ENCODE data around the gene WASHC4.

DNA sequence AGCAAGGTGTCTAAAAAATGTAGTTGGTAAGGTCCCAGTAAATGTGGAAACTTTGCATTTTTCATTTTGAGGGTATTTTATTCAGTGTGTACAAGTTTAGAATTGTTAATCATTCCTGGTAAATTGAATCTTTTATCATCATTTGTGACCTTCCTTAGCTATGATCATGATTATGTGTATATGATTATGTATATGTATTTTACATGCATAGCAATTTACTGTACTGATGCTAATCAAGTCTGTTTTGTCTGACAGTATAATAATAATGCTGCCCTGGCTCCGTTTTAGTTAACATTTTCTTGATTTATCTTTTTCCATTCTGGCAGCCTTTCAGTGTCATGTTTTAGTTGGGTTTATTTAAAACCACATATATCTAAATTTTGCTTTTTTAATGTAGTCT lies 9.4 kb downstream of the WASHC4 start:
- TF ChIP-seq, protein P1, sequence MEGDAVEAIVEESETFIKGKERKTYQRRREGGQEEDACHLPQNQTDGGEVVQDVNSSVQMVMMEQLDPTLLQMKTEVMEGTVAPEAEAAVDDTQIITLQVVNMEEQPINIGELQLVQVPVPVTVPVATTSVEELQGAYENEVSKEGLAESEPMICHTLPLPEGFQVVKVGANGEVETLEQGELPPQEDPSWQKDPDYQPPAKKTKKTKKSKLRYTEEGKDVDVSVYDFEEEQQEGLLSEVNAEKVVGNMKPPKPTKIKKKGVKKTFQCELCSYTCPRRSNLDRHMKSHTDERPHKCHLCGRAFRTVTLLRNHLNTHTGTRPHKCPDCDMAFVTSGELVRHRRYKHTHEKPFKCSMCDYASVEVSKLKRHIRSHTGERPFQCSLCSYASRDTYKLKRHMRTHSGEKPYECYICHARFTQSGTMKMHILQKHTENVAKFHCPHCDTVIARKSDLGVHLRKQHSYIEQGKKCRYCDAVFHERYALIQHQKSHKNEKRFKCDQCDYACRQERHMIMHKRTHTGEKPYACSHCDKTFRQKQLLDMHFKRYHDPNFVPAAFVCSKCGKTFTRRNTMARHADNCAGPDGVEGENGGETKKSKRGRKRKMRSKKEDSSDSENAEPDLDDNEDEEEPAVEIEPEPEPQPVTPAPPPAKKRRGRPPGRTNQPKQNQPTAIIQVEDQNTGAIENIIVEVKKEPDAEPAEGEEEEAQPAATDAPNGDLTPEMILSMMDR (conservative IDR thresholded peaks at IDR 0.05; ENCODE audit: low read depth, low read length), result no peak
- TF ChIP-seq EZH2 (IDR thresholded peaks at IDR 0.05; ENCODE audit: borderline replicate concordance, low read depth, low read length, poor library complexity, severe bottlenecking), result no peak

Data from A673 (cell line).